ENCODE results near the gene ITPK1. TPM values are rescaled to one million over a fixed set of nuclear protein-coding genes. Genes with fewer than 3 reads are reported as not detected.

The ITPK1 gene
- total RNA-seq, 2 experiments from 2014 or later = 17.8 to 34.7 TPM

DNA sequence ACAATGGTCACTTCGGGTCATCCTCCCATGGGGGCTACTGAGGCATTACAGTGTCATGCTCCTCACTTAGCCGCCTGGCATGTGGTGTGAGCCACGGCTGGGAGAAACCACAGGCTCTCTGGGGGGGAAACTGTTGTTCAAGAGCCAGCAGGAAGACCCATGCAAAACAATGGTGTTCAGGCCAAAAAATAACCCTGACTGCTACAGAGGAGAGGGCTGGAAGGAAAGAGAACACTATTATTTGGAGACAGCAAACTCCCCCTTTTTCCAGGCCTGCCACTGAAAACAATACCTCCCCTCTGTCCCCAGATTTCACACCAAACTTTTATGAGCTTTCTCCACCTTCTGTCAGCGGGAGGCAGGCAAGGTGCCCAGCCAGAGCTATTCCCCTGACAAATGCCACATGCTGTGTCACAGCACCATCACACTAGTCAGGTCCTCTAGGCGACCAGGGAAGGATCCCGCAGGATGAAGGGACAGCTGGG lies 109.1 kb downstream of the ITPK1 start:
- Histone ChIP-seq H2AFZ (ENCODE audit: low read length) (no peak overlapping the region; the same call in 1 of the 2 replicates), H3K27ac (ENCODE audit: low read depth, low read length, poor library complexity, severe bottlenecking) (peak overlapping the region; percentile 45), H3K4me1 (ENCODE audit: insufficient read depth, low read length, poor library complexity, severe bottlenecking) (peaks cover 21% of the 10 kb centered on the region), H3K9me3 (ENCODE audit: low read length) (no peaks in the 10 kb centered on the region), H4K20me1 (ENCODE audit: insufficient read depth, low read length) (no peaks in the 10 kb centered on the region), H3K4me3 (ENCODE audit: low read depth, low read length, poor library complexity, severe bottlenecking) (no peak overlapping the region), H3K4me2 (ENCODE audit: low read length) (peak overlapping the region; percentile 50), H3K36me3 (ENCODE audit: insufficient read depth, low read length) (no peaks in the 10 kb centered on the region), H3K79me2 (ENCODE audit: insufficient read depth, low read depth, low read length) (no peaks in the 10 kb centered on the region), H3K9me2 (ENCODE audit: insufficient read depth, low read length) (no peaks in the 10 kb centered on the region)
- POLR2A ChIA-PET = no interaction called here
- TF ChIP-seq, protein P1, sequence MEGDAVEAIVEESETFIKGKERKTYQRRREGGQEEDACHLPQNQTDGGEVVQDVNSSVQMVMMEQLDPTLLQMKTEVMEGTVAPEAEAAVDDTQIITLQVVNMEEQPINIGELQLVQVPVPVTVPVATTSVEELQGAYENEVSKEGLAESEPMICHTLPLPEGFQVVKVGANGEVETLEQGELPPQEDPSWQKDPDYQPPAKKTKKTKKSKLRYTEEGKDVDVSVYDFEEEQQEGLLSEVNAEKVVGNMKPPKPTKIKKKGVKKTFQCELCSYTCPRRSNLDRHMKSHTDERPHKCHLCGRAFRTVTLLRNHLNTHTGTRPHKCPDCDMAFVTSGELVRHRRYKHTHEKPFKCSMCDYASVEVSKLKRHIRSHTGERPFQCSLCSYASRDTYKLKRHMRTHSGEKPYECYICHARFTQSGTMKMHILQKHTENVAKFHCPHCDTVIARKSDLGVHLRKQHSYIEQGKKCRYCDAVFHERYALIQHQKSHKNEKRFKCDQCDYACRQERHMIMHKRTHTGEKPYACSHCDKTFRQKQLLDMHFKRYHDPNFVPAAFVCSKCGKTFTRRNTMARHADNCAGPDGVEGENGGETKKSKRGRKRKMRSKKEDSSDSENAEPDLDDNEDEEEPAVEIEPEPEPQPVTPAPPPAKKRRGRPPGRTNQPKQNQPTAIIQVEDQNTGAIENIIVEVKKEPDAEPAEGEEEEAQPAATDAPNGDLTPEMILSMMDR (conservative IDR thresholded peaks at IDR 0.05; ENCODE audit: low read length) = no peak
- TF ChIP-seq EZH2phosphoT487 (IDR thresholded peaks at IDR 0.05; ENCODE audit: borderline replicate concordance, low read depth, low read length) = no peak
- CTCF ChIA-PET (ENCODE audit: unreplicated experiment) = no interaction called here
- no TSS peak for BruUV-seq (replicated peaks)
- peak; percentile 62 for DNase-seq (ENCODE audit: low spot score)
- intact Hi-C loops (cut with micrococcal nuclease; ENCODE audit: unreplicated experiment) = no loop called here

DNA sequence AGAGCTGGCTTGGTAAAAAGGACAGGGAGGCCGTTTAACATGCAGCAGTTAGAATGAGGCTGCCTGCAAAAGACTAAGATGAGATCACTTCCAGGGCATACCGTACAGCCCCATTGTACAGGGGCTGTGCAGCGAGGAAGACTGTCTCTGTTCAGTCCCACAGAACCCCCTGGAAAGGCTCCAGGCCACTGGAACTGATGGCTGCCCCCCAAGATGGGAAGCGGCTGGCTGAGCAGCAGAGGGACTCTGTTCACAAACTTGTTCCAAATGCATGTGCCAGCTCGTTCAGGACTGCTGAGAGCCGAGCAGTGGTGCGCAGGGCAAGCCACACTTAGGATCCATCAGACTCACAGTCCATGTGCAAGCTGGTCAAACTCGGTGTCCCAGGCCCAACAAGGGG lies 109.9 kb downstream of the ITPK1 start:
- no peaks in the 10 kb centered on the region for H3K36me3 ChIP-seq (ENCODE audit: insufficient read depth, low read length)
- H3K27ac ChIP-seq (ENCODE audit: low read depth, low read length, poor library complexity, severe bottlenecking) = no peak overlapping the region
- CTCF ChIA-PET (ENCODE audit: unreplicated experiment) = no interaction called here
- no peaks in the 10 kb centered on the region for H4K20me1 ChIP-seq (ENCODE audit: insufficient read depth, low read length)
- TF ChIP-seq, protein P1 (conservative IDR thresholded peaks at IDR 0.05; ENCODE audit: low read length) = no peak
- TF ChIP-seq EZH2phosphoT487 (IDR thresholded peaks at IDR 0.05; ENCODE audit: borderline replicate concordance, low read depth, low read length) = no peak
- H3K79me2 ChIP-seq (ENCODE audit: insufficient read depth, low read depth, low read length) = no peaks in the 10 kb centered on the region
- no peaks in the 10 kb centered on the region for H3K9me3 ChIP-seq (ENCODE audit: low read length)
- POLR2A ChIA-PET = no interaction called here
- no peaks in the 10 kb centered on the region for H3K9me2 ChIP-seq (ENCODE audit: insufficient read depth, low read length)
- H2AFZ ChIP-seq (ENCODE audit: low read length) = no peak overlapping the region
- H3K4me3 ChIP-seq (ENCODE audit: low read depth, low read length, poor library complexity, severe bottlenecking) = no peak overlapping the region
- intact Hi-C loops (cut with micrococcal nuclease; ENCODE audit: unreplicated experiment) = no loop called here
- no TSS peak for BruUV-seq (replicated peaks)
- no peak for DNase-seq (ENCODE audit: low spot score)
- H3K4me1 ChIP-seq (ENCODE audit: insufficient read depth, low read length, poor library complexity, severe bottlenecking) = peaks cover 21% of the 10 kb centered on the region
- H3K4me2 ChIP-seq (ENCODE audit: low read length) = no peak overlapping the region

DNA sequence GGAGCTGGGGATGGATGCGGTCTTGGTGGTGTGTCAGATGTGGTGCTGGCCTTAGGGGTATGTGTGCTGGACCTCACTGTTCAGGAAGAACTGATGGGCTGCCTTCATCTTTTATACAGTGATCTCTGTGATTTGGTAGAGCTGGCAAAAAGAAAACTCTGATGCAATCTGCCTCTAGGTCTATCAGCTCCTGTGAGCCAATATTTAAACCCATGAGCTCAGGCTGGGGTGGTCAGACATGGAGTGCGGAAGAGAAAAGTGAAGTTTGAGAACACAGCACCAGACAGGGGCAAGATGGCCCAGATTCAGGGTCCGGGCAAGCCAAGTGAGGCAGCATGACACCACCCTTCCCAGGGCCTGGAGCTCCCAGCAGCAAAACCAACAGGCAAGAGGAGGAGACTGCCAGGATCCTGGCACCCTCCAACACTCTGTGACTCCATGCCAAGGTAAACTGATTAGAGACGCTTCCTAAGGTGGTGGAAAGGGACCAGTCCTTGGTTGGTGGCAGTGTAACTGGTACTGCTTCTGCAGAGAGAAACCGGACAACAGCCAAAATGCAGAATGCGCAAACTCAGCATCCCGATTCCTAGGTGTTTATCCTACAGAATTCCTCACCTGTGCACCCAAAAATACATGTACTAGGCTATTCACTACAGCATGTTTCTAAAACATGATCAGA lies 110.5 kb downstream of the ITPK1 start:
- no TSS peak for BruUV-seq (replicated peaks)
- CTCF ChIA-PET (ENCODE audit: unreplicated experiment) = interaction anchor here (0.5 kb wide), 1 partner anchor 137 kb away, joined by 3 read pairs; no protein-coding TSS in a partner anchor

More for the DNA sequence above, 110.5 kb downstream of the ITPK1 start:
- Histone ChIP-seq H3K79me2 (ENCODE audit: insufficient read depth, low read depth, low read length) (no peaks in the 10 kb centered on the region), H3K4me3 (ENCODE audit: low read depth, low read length, poor library complexity, severe bottlenecking) (no peak overlapping the region), H3K9me3 (ENCODE audit: low read length) (no peaks in the 10 kb centered on the region), H3K4me2 (ENCODE audit: low read length) (no peak overlapping the region), H3K9me2 (ENCODE audit: insufficient read depth, low read length) (no peaks in the 10 kb centered on the region), H3K27ac (ENCODE audit: low read depth, low read length, poor library complexity, severe bottlenecking) (no peak overlapping the region), H3K4me1 (ENCODE audit: insufficient read depth, low read length, poor library complexity, severe bottlenecking) (peaks cover 21% of the 10 kb centered on the region), H3K36me3 (ENCODE audit: insufficient read depth, low read length) (no peaks in the 10 kb centered on the region), H2AFZ (ENCODE audit: low read length) (no peak overlapping the region), H4K20me1 (ENCODE audit: insufficient read depth, low read length) (no peaks in the 10 kb centered on the region)
- no peak for DNase-seq (ENCODE audit: low spot score)
- intact Hi-C loops (cut with micrococcal nuclease; ENCODE audit: unreplicated experiment) = no loop called here
- TF ChIP-seq, protein P1 (conservative IDR thresholded peaks at IDR 0.05; ENCODE audit: low read length) = no peak
- no peak for TF ChIP-seq EZH2phosphoT487 (IDR thresholded peaks at IDR 0.05; ENCODE audit: borderline replicate concordance, low read depth, low read length)
- POLR2A ChIA-PET = interaction anchor here (0.6 kb wide), 1 partner anchor 127 kb away, joined by 3 read pairs; no protein-coding TSS in a partner anchor

Measured in OCI-LY7 (cell line).